GM12872 (cell line): Measurements from ENCODE around the gene TRAPPC3L.

Source experiments
- CTCF ChIP-seq: IDR thresholded peaks from 3 replicates; pipeline ENCODE4 v1.5.1; 2011; ENCODE audit warnings: low read depth, mild to moderate bottlenecking, low read length, moderate library complexity; ENCODE audit not compliant: insufficient read depth

The TRAPPC3L gene

GRCh38 chr6:116476002-116476678 lies 69.3 kb downstream of the TRAPPC3L start:
- TF ChIP-seq CTCF = no peak

- TF ChIP-seq CTCF = no peak
Measured at GRCh38 chr6:116475141-116475540, 70.3 kb downstream of the TRAPPC3L start.

GRCh38 chr6:116472706-116473105 lies 72.8 kb downstream of the TRAPPC3L start:
- no peak for TF ChIP-seq CTCF

- TF ChIP-seq CTCF = no peak
Measured at GRCh38 chr6:116471531-116471930, 74.0 kb downstream of the TRAPPC3L start.

GRCh38 chr6:116468293-116468692 lies 77.2 kb downstream of the TRAPPC3L start:
- no peak for TF ChIP-seq CTCF

GRCh38 chr6:116467514-116467913 lies 78.0 kb downstream of the TRAPPC3L start:
- TF ChIP-seq CTCF = no peak

GRCh38 chr6:116467096-116467495 lies 78.4 kb downstream of the TRAPPC3L start:
- no peak for TF ChIP-seq CTCF
